ENCODE results near the gene RASAL2. TPM values are rescaled to one million over a fixed set of nuclear protein-coding genes. Genes with fewer than 3 reads are reported as not detected.

RASAL2 gene
- total and polyA plus RNA-seq, 2 of the 4 experiments (the other 2 are of a cell fraction): 13.1 to 20.6 TPM

DNA sequence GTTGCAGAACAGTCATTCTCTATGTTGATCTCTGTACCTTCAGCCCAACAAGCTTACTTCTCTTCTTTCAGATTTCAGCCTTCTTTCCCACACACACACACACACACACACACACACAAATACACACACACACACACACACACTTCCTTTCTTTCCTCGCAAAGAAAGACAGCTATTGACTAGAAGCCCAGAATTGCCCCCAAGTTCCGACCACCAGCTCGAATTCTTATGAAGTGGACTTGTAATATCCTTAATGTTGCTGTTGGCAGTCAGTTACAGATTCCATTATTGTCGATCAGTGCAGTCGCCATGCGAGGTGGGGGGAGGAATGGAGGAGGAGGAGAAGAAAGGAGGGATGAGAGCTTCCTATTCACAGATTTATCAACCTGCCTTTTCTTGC is 277.3 kb downstream of the RASAL2 start:
- peak overlapping the region; percentile 62 for H3K14ac ChIP-seq (replicated peaks; ENCODE audit: low read depth, low read length)
- H4K20me1 ChIP-seq (ENCODE audit: insufficient read depth, low read length): no peaks in the 10 kb centered on the region
- H2BK5ac ChIP-seq (ENCODE audit: low read depth, low read length, poor library complexity, severe bottlenecking): peak overlapping the region; percentile 81
- peak overlapping the region; percentile 62 for H3K4me3 ChIP-seq (ENCODE audit: insufficient read depth, low read depth, low read length)
- peak; percentile 40 for DNase-seq
- H2BK15ac ChIP-seq (ENCODE audit: low read depth, low read length): peak overlapping the region; percentile 3; the same call in 1 of the 3 replicates
- H4K5ac ChIP-seq (ENCODE audit: low read depth, low read length): peak overlapping the region; percentile 89
- H3K56ac ChIP-seq (ENCODE audit: extremely low read depth, insufficient read depth, low read length): peak overlapping the region; percentile 39; the same call in 1 of the 2 replicates
- peak overlapping the region in 1 of 2 experiments; percentile 69; a peak in 2 of 4 replicates for H4K8ac ChIP-seq (ENCODE audit: low read depth in 2 of 2, low read length in 2 of 2)
- H2AK9ac ChIP-seq (replicated peaks; ENCODE audit: low read depth, low read length, poor library complexity): peak overlapping the region; percentile 46
- peak overlapping the region; percentile 68 for H3K4ac ChIP-seq (ENCODE audit: low read depth, low read length)
- dilution Hi-C loops (cut with HindIII; ENCODE audit: low sequenced_read_pairs, unreplicated experiment) (no loop called here), in situ Hi-C loops (cut with MboI; ENCODE audit: low sequenced_read_pairs) (no loop called here), intact Hi-C loops (cut with micrococcal nuclease) (no loop called here)
- peak overlapping the region; percentile 16; the same call in 1 of the 2 replicates for H2BK20ac ChIP-seq (ENCODE audit: low read depth, low read length)
- no peaks in the 10 kb centered on the region for H3K36me3 ChIP-seq (ENCODE audit: control insufficient read depth, insufficient read depth, low read length)
- peak; percentile 46 for ATAC-seq (ENCODE audit: low read depth)
- peak overlapping the region; percentile 85 for H2AFZ ChIP-seq (replicated peaks; ENCODE audit: low read length, poor library complexity)
- ChIA-PET POLR2A (ENCODE audit: unreplicated experiment) (no interaction called here), CTCF (interaction anchor here (0.7 to 0.9 kb wide), 2 partner anchors 13 to 63 kb away, joined by 3 to 4 read pairs; no protein-coding TSS in a partner anchor)
- H3K27me3 ChIP-seq (ENCODE audit: control insufficient read depth, insufficient read depth, low read length): no peaks in the 10 kb centered on the region
- no CpG with 5 or more reads among the region's 6 CpGs for WGBS, 2 experiments (ENCODE audit: extremely low coverage in 2 of 2, insufficient read length in 1 of 2)
- no TSS peak for BruUV-seq (replicated peaks)
- peak overlapping the region; percentile 49 for H2BK120ac ChIP-seq (ENCODE audit: low read depth, low read length)
- H3K4me2 ChIP-seq (ENCODE audit: low read depth, low read length): peak overlapping the region; percentile 99
- peak overlapping the region; percentile 1 for H2AK5ac ChIP-seq (ENCODE audit: low read depth, low read length)
- peak overlapping the region; percentile 59 for H3K9ac ChIP-seq (ENCODE audit: low read depth, low read length)
- no peaks in the 10 kb centered on the region for H3K9me3 ChIP-seq (ENCODE audit: control insufficient read depth, insufficient read depth, low read length)
- peaks cover 7% of the 10 kb centered on the region; the same call in 1 of the 2 replicates for H3K4me1 ChIP-seq (ENCODE audit: control insufficient read depth, insufficient read depth, low read length)
- peaks cover 7 to 30% of the 10 kb centered on the region in 2 experiments; a peak in 3 of 4 replicates for H3K79me1 ChIP-seq (ENCODE audit: low read depth in 1 of 2, low read length in 2 of 2)
- peak overlapping the region; percentile 71; the same call in 1 of the 2 replicates for H3K23ac ChIP-seq (ENCODE audit: low read depth, low read length)
- H3K27ac ChIP-seq (ENCODE audit: insufficient read depth, low read length): peak overlapping the region; percentile 15; the same call in 1 of the 2 replicates
- TF ChIP-seq, protein P1, sequence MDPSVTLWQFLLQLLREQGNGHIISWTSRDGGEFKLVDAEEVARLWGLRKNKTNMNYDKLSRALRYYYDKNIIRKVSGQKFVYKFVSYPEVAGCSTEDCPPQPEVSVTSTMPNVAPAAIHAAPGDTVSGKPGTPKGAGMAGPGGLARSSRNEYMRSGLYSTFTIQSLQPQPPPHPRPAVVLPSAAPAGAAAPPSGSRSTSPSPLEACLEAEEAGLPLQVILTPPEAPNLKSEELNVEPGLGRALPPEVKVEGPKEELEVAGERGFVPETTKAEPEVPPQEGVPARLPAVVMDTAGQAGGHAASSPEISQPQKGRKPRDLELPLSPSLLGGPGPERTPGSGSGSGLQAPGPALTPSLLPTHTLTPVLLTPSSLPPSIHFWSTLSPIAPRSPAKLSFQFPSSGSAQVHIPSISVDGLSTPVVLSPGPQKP (IDR thresholded peaks at IDR 0.05; ENCODE audit: borderline replicate concordance, low read depth, low read length): no peak
- TF ChIP-seq USF2 (IDR thresholded peaks at IDR 0.05; ENCODE audit: low read depth, low read length) (no peak), SMC3 (IDR thresholded peaks at IDR 0.05; ENCODE audit: low read depth, low read length) (no peak), MAZ (IDR thresholded peaks at IDR 0.05; ENCODE audit: borderline replicate concordance, low read depth, low read length) (no peak), FOS (IDR thresholded peaks at IDR 0.05; ENCODE audit: low read depth, low read length) (no peak), RFX5 (IDR thresholded peaks at IDR 0.05; ENCODE audit: low read depth, low read length) (no peak), MXI1 (IDR thresholded peaks at IDR 0.05; ENCODE audit: borderline replicate concordance, low read depth, low read length) (no peak), RAD21 (IDR thresholded peaks at IDR 0.05; ENCODE audit: low read length) (no peak), BHLHE40 (IDR thresholded peaks at IDR 0.05; ENCODE audit: low read depth, low read length) (no peak), CTCF (conservative IDR thresholded peaks at IDR 0.05; ENCODE audit: low read depth, low read length) (no peak), CEBPB (IDR thresholded peaks at IDR 0.05; ENCODE audit: low read depth, low read length) (no peak), MAFK (IDR thresholded peaks at IDR 0.05; ENCODE audit: low read depth, low read length) (no peak), NFE2L2 (IDR thresholded peaks at IDR 0.05; ENCODE audit: low read depth, low read length) (no peak)
- H3K18ac ChIP-seq (ENCODE audit: low read depth, low read length): peak overlapping the region; percentile 81
- H4K91ac ChIP-seq (ENCODE audit: insufficient read depth, low read depth, low read length): peak overlapping the region; percentile 22; the same call in 1 of the 2 replicates
- peaks cover 6% of the 10 kb centered on the region; the same call in 1 of the 2 replicates for H3K9me1 ChIP-seq (ENCODE audit: insufficient read depth, low read length)
